ENCODE data around the gene HAUS5.

HAUS5 gene

GRCh38 chr19:35673121-35673804, 60.7 kb downstream of the HAUS5 start:
- no peak for DNase-seq

Measured in NCI-H2029 treated with DMSO at 0.1 percent for 48 hours (cell line).